NCI-H2029 treated with DMSO at 0.1 percent for 48 hours (cell line): Measurements from ENCODE around the gene NEK6.

Source experiments
- DNase-seq: peaks from one replicate; lab custom pipeline; 2025; lab: John Stamatoyannopoulos, UW

NEK6 gene

DNA sequence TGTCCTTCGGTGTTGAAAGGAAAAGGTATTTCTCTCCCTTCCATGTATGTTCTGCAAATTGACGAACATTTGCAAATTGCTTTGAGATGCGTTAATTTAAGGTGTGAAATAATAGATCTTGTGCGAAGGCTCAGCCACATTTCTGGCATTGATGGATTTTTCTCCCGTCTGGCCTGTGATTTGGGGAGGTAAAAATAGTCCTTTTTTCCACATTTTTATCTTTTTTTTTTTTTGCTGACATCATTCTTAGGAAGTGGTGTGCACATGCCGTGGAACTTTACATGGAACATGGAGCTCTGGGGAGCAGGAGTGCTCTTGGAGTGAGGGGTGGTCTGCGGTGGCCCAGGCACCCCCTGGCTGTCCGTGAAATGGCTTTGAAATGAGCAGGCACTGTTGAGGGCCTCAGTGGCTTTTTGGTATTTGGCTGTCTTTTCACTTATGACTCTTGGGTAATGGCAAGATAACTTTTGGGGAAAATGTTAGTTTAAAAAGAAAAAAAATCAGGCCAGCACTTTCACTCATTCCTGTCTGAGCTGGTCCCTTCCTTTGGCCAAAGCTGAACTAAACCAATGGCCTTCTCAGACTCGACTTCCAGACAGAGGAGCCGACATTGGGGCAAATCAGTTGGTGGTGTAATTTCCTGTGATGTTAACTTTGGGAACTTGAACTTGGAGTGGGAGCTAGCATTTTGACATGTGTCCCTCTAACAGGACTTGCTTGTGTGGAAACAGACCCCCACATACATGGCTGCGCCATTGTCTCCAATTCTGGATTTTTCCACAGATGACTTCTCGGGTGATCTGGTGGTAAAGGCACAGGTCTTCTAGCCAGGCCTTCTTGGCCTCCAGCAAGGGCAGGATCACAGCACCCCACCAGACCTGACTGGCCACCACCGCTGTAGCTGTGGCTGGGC, 4.2 kb downstream of the NEK6 start:
- no peak for DNase-seq

DNA sequence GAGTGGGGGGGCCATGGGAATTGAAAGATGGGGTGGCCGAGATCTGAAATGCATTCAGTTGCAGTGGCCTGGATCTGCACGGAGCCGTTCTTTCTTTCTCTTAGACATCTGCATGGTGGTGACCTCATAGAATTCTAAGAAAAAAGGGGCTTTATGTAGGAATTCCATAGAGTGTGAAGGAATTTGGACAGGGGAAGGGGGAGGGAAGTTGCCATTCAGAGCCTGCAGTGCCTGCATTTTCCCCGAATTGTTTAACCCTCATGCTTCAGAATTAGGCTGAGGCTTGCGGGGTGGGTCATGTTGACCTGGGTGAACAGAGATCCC, 4.9 kb downstream of the NEK6 start:
- DNase-seq: no peak

DNA sequence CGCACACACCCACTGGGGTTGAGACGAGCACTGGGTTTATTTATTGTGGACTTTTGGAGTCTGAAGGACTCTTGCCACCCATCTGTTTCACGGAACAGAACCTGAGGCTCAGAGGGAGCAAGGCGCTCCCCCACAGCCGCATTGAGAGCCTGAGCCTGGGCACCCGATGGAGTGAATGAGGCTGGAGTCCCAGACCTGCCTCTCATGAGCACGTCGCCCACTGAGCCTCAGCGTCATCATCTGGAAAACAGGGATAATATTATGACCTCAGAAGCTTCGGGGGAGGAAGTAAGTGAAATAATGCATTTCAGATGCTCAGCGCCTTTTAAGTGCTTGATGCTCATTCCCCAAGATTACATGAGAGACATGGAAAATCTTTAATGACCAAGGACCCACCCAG, 5.5 kb downstream of the NEK6 start:
- no peak for DNase-seq

DNA sequence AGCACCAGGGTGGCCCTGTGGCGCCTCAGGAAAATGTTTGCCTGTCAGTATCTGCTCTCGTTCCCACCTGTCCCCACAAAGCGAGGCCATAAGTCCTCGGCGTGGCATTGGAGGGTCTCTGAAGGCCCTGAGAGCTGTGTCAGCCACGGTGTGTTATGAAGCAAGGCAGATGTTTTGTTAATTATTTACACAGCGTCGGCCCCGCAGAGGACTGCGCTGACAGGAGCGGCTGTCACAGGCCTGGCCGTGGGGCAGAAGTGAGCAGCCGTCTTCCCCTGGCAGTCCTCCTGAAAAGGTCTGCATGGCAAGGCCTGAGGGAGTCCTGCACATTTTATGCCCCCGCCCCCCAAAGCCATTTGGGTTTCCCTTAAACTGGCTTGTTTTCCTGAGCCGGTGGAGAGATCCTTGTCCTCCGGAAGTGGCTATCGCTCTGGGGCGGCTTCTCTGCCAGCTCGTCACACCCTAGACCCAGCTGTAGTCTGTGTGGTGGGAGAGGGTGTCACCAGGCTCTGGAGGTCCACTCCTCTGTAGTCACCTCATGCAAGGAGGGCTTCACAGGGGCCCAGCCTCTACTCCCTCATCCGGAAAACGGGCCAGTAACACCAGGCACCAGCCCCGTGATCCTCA, 6.2 kb downstream of the NEK6 start:
- no peak for DNase-seq

DNA sequence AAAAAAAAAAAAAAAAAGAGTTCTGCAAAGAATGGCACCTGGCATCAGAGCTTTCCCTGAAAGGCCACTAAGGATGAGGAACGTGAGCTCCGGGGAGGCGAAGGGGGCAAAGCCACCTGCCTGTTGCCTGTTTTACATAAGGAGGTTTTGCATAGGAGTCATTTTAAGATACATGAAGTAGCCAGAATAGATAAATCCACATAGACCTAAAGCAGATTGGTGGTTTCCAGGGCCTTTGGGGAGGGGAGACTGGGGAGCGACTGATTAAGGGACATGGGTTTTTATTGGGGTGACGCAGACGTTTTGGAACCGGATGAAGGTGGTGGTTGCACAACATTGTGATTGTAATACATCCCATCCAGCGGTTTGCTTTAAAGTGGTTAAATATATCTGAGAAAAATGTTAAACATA, 7.1 kb downstream of the NEK6 start:
- no peak for DNase-seq

DNA sequence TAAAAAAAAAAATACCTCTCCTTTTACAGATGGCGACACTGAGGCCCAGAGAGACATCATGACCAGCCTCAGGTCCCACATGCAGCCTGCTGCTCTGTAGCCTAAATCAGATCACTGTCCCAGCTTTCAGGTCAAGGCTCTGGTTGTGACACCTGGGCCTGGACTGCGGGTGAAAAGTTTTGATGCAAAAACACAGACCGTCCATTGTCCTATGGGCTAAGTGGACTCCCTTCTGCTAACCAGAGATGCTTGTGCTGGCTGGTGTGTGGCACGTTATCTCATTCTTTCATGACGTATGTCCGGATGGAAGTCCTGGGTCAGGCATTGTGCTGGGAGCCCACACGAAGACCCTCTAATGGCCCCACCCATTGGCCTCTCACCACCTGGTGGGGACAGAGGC, 7.8 kb downstream of the NEK6 start:
- DNase-seq: no peak

DNA sequence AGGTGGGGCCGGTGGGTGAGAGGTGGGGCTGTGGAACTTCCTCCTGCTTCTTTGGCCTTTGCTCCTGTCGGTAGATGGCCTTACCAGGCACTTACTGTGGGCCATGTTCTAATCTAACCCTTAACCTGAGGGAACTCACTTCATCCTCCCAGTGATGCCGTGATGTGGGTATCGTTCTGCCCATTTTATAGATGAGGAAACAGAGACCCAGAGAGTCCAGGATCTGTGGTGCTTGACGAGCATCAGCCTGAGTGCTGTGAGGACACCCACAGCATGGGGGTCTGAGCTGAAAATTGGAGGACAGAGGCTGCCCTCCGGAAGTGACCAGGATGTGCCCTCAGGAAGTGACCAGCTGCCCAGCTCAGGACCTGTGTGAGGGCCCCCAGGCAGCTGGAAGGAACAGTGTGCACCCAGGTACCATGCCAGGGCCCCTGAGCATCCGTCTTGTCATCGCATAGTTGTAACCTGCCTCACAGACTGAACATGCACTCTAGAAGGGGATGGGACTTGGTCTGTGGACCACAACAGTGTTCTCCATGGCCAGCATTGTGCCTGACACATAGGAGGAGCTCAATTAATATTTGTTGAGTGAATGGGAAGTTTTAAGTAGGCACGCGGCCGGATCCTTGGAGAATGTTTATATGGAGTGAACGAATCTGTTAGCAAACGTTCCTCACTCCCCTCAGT, 8.5 kb downstream of the NEK6 start:
- no peak for DNase-seq

DNA sequence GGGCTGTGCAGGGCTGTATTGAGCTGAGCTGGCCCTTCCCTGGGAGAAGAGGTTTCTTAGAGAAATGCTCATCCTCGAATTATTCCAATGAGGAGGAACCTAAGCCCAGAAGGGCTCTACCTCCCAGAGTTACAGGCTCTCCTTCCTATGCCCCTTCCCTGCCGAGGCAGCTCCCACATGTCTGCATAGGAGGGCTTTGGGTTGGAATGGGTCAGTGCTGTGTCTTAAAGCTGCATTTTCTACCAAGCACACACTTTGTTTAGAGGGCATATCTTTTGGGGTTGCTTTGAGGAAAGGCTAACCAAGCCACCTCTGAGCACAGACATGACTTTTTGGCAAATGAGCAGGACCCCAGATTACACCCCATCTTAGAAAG, 9.1 kb downstream of the NEK6 start:
- DNase-seq: no peak

DNA sequence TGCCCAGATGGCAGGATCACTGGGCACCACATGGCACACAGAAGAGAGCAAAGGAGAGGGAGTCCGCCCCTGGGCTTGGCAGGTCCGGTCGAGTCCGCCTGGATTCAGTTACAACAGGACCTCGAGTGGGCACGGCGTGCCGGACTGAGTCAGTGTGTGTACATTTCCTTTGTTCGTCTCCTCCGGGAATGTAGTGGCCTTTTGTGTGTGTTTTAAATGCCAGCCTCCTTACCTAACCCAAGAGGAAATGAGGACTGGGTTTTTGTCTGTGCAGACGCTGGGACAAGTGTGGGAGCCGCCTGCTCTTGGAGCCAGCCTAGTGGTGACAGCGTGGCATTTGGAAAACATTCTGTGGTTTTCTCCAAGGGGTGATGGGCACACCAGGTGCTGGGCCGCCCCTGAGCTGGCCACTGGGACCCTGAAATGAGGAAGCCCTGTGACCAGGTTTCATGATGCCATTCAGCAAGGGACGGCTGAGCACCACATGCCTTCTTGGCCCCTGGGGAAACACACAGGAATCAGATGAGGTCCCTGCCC, 9.6 kb downstream of the NEK6 start:
- DNase-seq: peak; percentile 96

DNA sequence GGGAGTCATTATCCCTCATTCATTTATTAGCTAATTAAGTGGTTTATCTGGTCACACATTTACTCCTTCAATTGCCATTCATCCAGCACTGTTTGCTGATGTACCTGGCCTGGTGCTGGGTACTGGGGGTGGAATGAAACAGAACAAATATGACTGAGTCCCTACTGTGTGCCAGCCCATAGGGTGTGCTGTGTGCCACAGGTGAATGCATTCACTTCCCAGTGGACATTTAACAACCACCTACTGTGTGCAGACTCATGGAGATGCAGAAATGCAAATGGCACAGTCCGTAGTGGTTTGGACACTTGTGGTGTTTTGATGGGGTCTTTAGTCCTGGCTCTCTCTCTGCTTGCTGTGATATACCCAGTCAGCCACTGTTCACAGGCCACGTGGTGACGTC, 10.5 kb downstream of the NEK6 start:
- DNase-seq: no peak

DNA sequence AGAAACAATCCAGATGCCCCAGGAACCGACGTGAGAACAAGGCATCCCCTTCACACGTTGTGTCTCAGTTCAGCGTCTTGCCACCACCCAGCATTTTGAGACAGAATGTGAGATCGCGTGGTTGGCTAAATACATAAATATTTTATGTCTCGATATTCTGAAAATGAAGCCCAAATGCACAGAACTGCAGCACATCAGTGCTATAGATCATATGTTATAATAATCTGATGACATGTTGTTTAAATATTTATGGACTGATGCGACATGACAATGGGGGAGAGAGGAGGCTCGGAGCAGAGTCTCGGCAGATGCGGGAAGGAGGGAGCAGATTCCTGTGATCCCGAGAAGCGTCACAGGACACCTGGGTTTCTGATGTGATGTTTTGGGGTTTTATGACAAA, 10.9 kb downstream of the NEK6 start:
- no peak for DNase-seq

DNA sequence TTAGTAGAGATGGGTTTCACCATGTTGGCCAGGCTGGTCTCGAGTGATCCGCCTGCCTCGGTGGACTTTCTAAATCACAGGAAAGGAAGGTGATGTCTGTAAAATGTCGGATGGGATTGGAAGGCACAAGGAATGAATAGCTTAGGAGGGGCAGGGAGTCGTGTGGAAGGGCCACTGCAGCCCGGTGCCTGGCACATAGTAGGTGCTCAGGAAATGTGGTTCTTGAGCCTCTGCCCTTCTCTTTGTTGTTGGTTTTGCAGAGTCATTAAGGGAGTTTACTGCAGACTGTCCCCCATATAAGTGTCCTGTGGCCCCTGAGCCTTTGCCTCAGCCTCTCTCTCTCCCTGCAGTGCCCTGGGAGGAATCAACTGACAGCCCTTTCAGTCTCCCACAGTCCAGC, 11.8 kb downstream of the NEK6 start:
- no peak for DNase-seq

DNA sequence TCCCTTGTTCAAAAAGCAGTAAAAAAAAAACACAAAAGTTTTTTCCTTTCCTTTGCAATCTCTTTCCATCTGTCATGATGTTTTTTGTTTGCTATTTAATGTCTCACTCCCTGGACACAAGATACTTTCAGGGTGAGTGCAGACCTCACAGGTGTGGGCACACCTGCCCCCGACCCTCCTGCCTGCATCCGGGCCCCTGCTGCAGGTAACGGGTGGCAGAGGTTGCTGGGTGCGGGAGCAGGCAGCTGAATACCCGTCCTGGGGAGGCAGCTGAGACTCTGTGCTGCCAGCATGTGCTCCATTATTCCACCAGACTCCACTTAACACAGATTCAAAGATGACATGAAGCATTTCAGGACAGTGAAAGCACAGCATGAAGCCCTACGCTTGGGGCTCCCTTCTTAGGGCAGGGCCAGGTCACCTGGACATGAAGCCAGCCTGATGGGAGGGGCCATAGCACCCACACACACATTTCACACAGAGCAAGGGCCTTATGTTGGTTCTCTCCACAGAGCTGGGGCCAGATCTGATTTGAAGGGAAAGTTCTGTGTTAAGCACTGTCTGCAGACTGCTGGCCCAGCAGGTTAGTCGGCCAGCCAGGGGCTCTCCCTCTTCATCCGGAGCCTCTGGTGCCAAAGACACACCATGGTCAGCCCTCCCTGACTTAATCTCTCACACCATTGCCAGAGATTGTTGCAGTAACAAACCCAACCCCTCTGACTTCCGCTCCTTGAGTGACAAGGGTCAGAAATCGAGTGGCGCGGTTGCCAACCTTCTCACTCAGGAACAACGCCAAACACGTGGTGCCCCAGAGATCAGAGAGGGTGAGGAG, 13.0 kb downstream of the NEK6 start:
- peak; percentile 91 for DNase-seq

DNA sequence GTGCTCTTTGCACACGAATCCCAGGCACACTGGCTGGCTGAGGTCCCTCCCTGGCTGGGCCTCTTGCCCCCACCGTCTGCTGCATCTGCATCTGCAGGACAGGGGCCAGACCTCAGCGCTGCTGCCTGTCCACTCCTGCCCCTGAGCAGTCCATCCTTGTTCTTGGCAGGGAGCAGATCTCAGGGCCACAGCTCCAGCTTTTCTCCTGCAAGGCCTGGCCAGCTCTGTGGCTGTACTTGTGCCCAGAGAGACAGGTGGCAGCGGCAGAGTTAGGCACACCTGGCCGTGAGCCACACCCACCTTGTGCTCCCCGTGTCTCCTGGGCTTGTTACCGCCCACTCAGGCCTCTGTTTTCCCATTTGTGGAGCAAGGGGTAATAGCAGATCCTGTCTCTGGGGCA, 13.9 kb downstream of the NEK6 start:
- peak; percentile 55 for DNase-seq

DNA sequence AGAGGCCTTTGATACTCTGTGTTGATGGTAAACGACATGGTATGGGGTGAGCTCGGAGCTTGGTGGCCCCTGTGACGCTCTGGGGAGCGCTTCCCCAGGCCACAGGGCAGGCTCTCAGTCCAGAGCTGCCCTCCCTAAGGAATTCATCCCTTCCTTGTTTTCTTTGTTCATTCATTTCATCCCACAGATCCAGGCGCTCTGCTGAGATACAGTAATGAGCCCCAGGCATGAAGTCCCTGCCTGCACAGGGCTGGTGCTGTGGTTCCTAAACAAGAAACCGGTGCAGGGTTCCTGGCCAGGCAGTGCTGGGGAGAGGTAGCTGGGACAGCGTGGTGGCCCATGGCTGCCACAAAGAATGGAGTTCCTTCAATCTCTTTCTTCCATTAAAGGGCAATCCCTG, 14.4 kb downstream of the NEK6 start:
- DNase-seq: no peak

DNA sequence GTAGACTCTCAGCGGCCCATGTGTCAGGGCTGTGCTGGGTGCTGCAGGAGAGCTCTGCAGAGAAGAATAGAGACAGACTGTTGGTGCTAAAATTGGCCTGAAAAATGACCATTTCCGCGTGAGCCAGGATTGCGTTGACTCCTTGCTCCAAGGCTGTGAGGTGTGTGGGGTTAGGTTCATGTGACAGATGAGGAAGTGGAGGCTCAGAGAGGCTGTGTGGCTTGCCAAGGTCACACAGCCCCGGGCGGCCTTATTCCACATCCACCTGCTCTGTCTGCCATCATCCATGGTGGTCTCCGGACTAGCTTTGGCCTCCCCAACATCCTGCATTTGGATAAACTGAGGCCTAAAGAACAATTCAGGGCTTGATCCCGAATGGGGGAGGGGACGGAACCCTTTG, 15.2 kb downstream of the NEK6 start:
- no peak for DNase-seq

DNA sequence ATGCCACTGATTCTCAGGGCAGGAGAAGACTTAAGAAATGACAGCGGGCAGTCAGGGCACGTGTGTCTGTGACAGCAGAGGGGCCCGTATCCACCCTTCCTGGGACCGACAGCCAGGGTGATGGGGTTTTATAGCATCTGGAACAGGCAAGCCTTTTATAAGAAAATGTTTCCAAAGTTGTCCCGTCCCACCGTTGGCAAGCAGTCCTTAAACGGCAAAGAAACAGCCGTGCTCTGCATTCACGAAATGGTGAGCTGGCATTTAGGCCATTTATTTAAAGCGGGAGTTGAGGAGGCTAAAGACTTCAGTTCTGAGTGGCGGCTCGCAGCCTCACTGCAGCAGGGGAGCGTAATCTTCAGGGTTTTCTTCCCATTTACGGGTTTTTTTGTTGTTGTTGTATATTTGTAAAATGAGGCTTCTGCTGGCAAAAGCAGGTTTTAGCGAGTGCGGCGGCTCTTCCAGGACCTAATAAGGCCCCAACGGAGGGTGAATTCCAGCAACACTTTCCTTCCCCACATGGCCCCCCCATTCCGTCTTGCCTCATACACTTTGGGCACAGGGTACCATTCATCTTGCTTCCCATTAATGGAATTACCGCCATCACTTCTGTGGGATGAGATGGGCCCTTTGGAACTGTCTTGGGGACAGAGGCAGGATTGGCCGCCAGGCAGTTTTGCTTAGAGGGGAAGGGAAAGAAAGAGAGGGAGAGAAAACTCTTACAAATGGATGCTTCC, 15.8 kb downstream of the NEK6 start:
- DNase-seq: no peak

DNA sequence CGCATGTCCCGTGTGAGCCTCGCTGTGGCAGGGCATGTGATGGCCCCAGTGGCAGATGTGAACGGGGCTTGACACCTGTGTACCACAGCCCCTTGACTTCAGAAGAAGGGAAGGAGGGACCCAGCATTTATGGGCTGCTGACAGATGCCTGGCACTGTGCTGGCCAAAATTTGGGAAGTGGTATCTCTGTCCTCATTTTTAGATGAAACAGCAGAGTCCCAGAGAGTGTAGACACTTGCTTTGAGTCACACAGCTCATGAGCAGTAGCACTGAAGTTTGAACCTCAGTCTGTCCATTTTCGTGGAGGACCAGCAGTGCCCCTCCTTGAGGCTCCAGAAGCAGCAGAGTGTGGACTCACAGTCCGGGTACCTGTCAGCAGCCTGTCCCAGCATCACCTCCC, 16.5 kb downstream of the NEK6 start:
- no peak for DNase-seq

DNA sequence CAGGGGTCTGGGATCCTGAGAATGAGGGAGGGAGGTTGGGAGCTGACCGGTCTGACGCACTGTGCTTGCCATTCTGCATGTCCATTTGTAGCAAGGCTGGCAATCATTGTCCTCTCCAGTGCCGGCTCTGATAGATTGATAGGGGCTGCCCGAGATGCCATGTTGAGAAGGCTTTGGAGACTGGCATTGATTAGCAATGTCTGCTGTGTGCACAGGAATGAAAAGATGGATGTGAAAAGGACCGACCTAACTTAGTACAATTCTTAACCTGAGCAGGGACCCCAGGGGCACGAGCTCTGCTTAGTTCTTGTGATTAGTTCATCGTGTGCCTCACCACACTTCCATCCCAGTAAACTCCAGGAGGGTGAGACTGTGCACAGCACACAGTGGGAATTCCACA, 17.0 kb downstream of the NEK6 start:
- DNase-seq: no peak

DNA sequence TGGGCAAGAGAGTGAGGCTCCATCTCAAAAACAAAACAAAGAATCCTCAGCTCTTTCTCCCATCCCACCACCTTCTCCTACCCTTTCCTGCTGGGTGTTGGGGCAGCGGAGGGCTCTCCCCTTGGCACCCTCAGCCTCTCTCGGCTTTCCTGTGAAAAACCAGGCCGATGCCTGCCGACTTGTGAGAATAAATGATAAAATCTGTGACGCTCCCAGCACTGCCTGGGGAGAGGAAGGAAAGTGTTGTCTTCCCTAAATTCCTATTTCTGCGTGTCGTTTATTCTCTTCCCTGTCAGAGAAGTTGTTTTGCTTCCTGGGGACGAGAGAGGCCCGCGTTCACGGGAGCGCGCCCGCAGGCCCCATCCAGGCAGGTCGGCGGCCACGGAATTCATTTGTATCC, 19.7 kb downstream of the NEK6 start:
- no peak for DNase-seq

DNA sequence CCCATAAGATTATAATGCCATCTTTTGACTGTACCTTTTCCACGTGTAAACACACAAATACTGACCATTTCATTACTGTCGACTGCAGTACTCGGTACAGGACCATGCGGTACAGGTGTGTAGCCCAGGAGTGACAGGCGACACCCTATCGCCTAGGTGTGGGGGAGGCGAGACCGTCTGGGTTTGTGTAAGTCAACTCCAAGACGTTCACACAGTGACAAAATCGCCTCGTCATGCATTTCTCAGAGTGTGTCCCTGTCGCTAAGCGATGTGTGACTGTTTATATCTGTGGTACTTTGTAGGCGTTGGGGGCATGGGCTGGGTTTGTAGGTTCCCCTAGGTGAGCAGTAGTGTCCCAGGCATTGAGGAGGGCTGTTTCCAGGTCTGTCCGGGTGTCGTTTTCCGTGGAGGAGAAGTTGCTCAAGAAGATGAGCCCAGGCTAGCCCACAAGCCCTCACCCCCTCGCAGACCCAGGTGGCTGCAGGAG, 20.3 kb downstream of the NEK6 start:
- DNase-seq: no peak
